Endodermal cell (in vitro differentiated cells): ENCODE data around the gene COX7A2L. TPM values are rescaled to one million over a fixed set of nuclear protein-coding genes. Genes with fewer than 3 reads are reported as not detected.

ENCODE experiments used
- DNase-seq: peaks from one replicate; pipeline ENCODE4 v3.0.0-alpha.2; 2017
- H3K27ac ChIP-seq: 2 replicates; pipeline ENCODE4 v1.5.1; 2013; ENCODE audit warnings: mild to moderate bottlenecking, low read depth, low read length, moderate library complexity
- H3K27me3 ChIP-seq: 2 replicates; pipeline ENCODE4 v1.6.1; 2013; ENCODE audit warnings: mild to moderate bottlenecking, low read length, moderate library complexity; ENCODE audit not compliant: insufficient read depth, control insufficient read depth, poor library complexity, severe bottlenecking
- H3K36me3 ChIP-seq: 2 replicates; pipeline ENCODE4 v1.7.0; 2013; ENCODE audit warnings: mild to moderate bottlenecking, low read length, moderate library complexity; ENCODE audit not compliant: control insufficient read depth, insufficient read depth
- H3K4me1 ChIP-seq: one replicate; pipeline ENCODE4 v1.7.0; 2013; ENCODE audit warnings: low read length; ENCODE audit not compliant: control insufficient read depth, insufficient read depth
- H3K4me3 ChIP-seq: 2 replicates; pipeline ENCODE4 v1.5.1; 2013; ENCODE audit warnings: mild to moderate bottlenecking, low read length, moderate library complexity
- H3K9ac ChIP-seq: 2 replicates; pipeline ENCODE4 v1.6.1; 2013; ENCODE audit warnings: mild to moderate bottlenecking, low read length, moderate library complexity; ENCODE audit not compliant: poor library complexity, severe bottlenecking; ENCODE audit errors: extremely low read depth
- H3K9me3 ChIP-seq: 2 replicates; pipeline ENCODE4 v1.6.1; 2013; ENCODE audit warnings: mild to moderate bottlenecking, low read length, moderate library complexity; ENCODE audit not compliant: control insufficient read depth
- H3K27ac Mint-ChIP-seq: 2 replicates; pipeline ENCODE4 v1.8.0; 2020; ENCODE audit warnings: mixed read lengths
- H3K27me3 Mint-ChIP-seq: 2 replicates; pipeline ENCODE4 v1.8.0; 2021; ENCODE audit warnings: mild to moderate bottlenecking, mixed read lengths; ENCODE audit not compliant: insufficient read depth
- H3K36me3 Mint-ChIP-seq: 2 replicates; pipeline ENCODE4 v1.8.0; 2020; ENCODE audit warnings: low read depth, mixed read lengths
- H3K4me1 Mint-ChIP-seq: 2 replicates; pipeline ENCODE4 v1.8.0; 2020; ENCODE audit warnings: mixed read lengths
- H3K4me3 Mint-ChIP-seq: 2 replicates; pipeline ENCODE4 v1.8.0; 2020; ENCODE audit warnings: mild to moderate bottlenecking, moderate library complexity, mixed read lengths
- H3K9me3 Mint-ChIP-seq: 2 replicates; pipeline ENCODE4 v1.8.0; 2020; ENCODE audit warnings: mild to moderate bottlenecking, mixed read lengths
- WGBS, 2 experiments: methylation state at CpG; one replicate each; pipeline versions ENCODE4 v1.1.5 to v1.1.7; 2013; ENCODE audit warnings: missing lambda C conversion rate in 2 of 2, mixed read lengths in 1 of 2; ENCODE audit not compliant: insufficient coverage in 1 of 2, insufficient read length in 1 of 2; 5-methylcytosine and 5-hydroxymethylcytosine counted together
- total RNA-seq, 2 donors: library from RNA; stranded (reverse); fragmentation: NEBNext Ultra II Directional in 1 of 2; extraction: Animal tissue kit (Norgen Biotek cat#: 25700) in 1 of 2; gene quantifications; 2 replicates in 1 of 2; 3 replicates in 1 of 2; pipeline ENCODE4 v1.2.1, GENCODE V29; 2021
- TF ChIP-seq, protein P1 (sequence below): fragments of 200-600 bp; sonication (generic); conservative IDR thresholded peaks from 2 replicates; pipeline ENCODE4 v1.5.0; 2021; ENCODE audit warnings: antibody characterized with exemption, mild to moderate bottlenecking

Gene COX7A2L
- total RNA-seq, 2 donors from 2014 or later, result 113 to 117 TPM

- DNase-seq, result no peak
- no peaks in the 10 kb centered on the region for H3K9me3 ChIP-seq
- H3K4me1 ChIP-seq, result no peaks in the 10 kb centered on the region
- H3K9ac ChIP-seq, result no peak overlapping the region
- Mint-ChIP-seq H3K27ac (no peak overlapping the region), H3K27me3 (no peaks in the 10 kb centered on the region), H3K4me3 (no peak overlapping the region), H3K36me3 (peaks cover 45% of the 10 kb centered on the region), H3K4me1 (no peaks in the 10 kb centered on the region), H3K9me3 (no peaks in the 10 kb centered on the region)
- H3K27me3 ChIP-seq, result no peaks in the 10 kb centered on the region
- TF ChIP-seq, protein P1, sequence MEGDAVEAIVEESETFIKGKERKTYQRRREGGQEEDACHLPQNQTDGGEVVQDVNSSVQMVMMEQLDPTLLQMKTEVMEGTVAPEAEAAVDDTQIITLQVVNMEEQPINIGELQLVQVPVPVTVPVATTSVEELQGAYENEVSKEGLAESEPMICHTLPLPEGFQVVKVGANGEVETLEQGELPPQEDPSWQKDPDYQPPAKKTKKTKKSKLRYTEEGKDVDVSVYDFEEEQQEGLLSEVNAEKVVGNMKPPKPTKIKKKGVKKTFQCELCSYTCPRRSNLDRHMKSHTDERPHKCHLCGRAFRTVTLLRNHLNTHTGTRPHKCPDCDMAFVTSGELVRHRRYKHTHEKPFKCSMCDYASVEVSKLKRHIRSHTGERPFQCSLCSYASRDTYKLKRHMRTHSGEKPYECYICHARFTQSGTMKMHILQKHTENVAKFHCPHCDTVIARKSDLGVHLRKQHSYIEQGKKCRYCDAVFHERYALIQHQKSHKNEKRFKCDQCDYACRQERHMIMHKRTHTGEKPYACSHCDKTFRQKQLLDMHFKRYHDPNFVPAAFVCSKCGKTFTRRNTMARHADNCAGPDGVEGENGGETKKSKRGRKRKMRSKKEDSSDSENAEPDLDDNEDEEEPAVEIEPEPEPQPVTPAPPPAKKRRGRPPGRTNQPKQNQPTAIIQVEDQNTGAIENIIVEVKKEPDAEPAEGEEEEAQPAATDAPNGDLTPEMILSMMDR, result no peak
- no peak overlapping the region for H3K4me3 ChIP-seq
- peaks cover 69% of the 10 kb centered on the region for H3K36me3 ChIP-seq
- no peak overlapping the region for H3K27ac ChIP-seq
Measured at GRCh38 chr2:42307180-42307579, 53.8 kb downstream of the COX7A2L start.

DNA sequence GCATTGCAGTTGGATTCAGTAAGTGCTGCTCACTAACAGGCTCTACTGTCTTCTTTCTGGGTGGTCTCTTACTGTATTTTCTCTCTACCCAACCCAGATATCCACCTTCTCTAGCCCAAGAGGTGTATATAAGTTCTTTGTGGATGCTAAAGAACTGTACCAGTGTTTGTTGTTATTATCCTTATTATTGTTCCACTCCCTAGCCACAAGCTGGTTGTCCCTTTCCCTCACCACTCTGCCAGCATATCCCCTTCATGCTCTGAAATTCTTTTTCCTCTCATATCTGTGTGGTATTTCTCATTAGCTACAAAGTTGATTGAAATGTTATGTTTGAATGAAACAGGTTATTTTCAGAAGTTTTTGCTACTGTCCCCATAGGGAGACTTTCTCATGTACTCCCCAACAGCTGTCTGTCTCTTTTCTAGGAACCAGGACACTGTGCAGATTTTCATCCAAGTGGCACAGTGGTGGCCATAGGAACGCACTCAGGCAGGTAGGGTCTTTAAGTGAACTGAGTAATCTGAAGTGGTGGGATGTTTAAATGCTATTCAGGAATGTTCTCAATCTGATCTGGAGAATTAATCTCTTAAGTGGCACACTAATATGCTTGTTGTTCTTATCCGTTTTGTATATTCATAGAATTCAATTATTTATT is 56.8 kb downstream of the COX7A2L start:
- peaks cover 70% of the 10 kb centered on the region for H3K36me3 ChIP-seq
- H3K9ac ChIP-seq, result no peak overlapping the region
- no peaks in the 10 kb centered on the region for H3K9me3 Mint-ChIP-seq
- no peak overlapping the region for H3K27ac ChIP-seq
- H3K4me3 ChIP-seq, result no peak overlapping the region
- H3K4me3 Mint-ChIP-seq, result no peak overlapping the region
- TF ChIP-seq, protein P1, result no peak
- no peak for DNase-seq
- H3K27ac Mint-ChIP-seq, result no peak overlapping the region
- H3K27me3 Mint-ChIP-seq, result no peaks in the 10 kb centered on the region
- 93% methylated on average over 2 of the region's 2 CpGs; no CpG with 5 or more reads in 1 of the 2 experiments for WGBS, 2 experiments
- H3K27me3 ChIP-seq, result no peaks in the 10 kb centered on the region
- peaks cover 45% of the 10 kb centered on the region for H3K36me3 Mint-ChIP-seq
- H3K4me1 Mint-ChIP-seq, result no peaks in the 10 kb centered on the region
- no peaks in the 10 kb centered on the region for H3K9me3 ChIP-seq
- H3K4me1 ChIP-seq, result no peaks in the 10 kb centered on the region

DNA sequence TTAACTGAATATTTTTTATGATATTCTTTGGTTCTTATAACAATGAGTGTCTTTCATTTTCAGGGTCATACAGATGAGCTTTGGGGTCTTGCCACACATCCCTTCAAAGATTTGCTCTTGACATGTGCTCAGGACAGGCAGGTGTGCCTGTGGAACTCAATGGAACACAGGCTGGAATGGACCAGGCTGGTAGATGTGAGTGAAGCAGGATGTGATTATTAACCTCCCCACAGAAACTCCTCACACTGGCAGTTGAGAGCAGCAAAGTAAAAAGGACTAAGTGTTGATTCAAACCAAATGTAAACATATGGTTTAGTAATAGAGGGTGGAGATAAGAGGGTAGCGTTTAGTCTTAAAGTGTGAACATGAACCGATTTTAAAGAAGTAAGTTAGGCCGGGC is 57.8 kb downstream of the COX7A2L start:
- H3K9me3 Mint-ChIP-seq, result no peaks in the 10 kb centered on the region
- TF ChIP-seq, protein P1, result no peak
- no peak for DNase-seq
- no peak overlapping the region for H3K9ac ChIP-seq
- 95 to 100% methylated on average over 2 to 3 of the region's 3 CpGs for WGBS, 2 experiments
- H3K9me3 ChIP-seq, result no peaks in the 10 kb centered on the region
- no peak overlapping the region for H3K27ac ChIP-seq
- no peak overlapping the region for H3K27ac Mint-ChIP-seq
- no peaks in the 10 kb centered on the region for H3K27me3 ChIP-seq
- peaks cover 75% of the 10 kb centered on the region for H3K36me3 ChIP-seq
- H3K4me1 Mint-ChIP-seq, result no peaks in the 10 kb centered on the region
- H3K4me1 ChIP-seq, result no peaks in the 10 kb centered on the region
- peaks cover 46% of the 10 kb centered on the region for H3K36me3 Mint-ChIP-seq
- no peaks in the 10 kb centered on the region for H3K27me3 Mint-ChIP-seq
- no peak overlapping the region for H3K4me3 ChIP-seq
- H3K4me3 Mint-ChIP-seq, result no peak overlapping the region
